HG02938 (cell line): ENCODE data around the gene CNFN.
A peak's percentile ranks its signal among the peaks of the same experiment; 100 is the strongest.

Experiments
- ATAC-seq: cut with Tn5 transposase; IDR thresholded peaks from one replicate; pipeline ENCODE4 v1.9.1; 2021; ENCODE audit warnings: mild to moderate bottlenecking, moderate library complexity; ENCODE audit not compliant: unreplicated experiment

CNFN gene

DNA sequence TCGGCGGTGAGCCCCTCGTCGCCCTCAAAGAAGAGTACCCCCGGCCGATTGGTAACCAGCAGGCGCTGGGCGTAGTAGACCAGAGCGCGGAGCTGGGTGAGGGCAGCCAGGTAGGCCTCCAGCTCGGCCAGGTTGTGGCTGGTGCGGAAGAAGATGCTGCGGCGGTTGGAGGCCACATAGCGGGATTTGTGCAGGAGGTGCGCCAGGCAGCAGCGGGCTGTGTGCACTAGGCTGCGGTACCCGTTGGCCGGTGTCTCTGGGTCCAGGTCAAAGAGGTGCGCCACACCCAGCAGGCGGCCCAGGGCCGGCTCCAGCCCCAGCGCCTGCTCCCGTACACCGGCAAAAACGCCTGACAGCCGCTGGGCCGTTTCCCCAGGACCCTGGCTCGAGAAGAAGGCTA, 20.3 kb upstream of the CNFN start:
- ATAC-seq = no peak

DNA sequence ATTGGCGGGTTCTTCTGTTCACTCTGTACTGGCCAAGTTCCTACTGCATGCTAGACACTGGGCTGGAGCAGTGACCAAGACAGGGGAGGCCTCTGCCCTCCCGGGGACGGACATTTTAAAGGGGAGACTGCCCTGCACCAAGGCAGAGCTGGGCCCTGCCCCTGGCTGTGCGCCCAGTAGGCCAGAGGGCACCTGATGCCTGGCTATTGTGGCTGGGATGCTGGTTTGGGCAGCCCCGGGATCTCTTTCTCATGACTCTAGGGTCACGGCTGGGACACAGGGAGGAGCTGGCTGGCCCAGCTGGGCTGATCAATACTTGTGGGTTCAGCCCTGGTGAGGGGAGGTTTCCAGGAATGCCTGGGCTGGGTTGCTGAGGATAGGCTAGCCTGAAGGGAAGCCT, 19.4 kb upstream of the CNFN start:
- no peak for ATAC-seq

DNA sequence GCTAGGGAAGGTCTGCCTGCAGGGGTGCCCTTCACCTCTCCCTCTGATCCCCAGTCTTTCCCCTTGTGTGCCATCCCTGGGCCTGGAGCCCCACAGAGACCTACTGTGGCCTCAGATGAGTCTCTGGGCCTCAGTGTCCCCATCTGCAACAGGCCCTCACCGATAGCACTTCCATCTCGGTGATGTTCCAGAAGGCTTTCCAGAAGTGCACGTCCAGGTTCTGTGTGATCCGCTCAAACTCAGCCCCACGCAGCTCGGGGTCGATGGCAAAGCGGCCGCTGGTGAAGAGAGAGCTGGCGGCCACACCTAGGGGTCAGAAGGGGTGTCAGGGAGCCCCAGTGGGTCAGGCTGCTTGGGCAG, 17.7 kb upstream of the CNFN start:
- no peak for ATAC-seq

GRCh38 chr19:42407085-42407815, 17.2 kb upstream of the CNFN start:
- no peak for ATAC-seq

DNA sequence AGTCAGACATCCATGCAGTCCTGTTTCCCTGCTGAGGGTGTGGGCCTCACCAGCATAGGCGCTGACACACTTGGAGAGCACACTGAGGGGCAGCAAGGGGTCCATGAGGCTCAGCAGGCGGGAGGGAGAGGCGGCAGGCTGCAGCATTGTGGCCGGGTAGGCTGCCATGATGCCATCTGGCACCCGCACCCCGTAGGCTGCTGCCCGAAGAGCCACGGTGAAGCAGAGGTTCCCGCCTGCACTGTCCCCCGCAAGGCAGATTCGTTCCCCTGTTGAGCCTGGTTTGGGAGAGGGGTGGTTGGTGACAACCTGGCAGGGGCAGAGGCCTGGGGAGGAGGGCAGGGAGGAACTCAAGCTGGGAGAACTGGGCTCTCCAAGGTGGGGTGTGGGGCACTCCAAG, 16.0 kb upstream of the CNFN start:
- ATAC-seq = no peak

- ATAC-seq = no peak
These were observed 13.5 kb upstream of the CNFN start for GRCh38 chr19:42403586-42403985.

DNA sequence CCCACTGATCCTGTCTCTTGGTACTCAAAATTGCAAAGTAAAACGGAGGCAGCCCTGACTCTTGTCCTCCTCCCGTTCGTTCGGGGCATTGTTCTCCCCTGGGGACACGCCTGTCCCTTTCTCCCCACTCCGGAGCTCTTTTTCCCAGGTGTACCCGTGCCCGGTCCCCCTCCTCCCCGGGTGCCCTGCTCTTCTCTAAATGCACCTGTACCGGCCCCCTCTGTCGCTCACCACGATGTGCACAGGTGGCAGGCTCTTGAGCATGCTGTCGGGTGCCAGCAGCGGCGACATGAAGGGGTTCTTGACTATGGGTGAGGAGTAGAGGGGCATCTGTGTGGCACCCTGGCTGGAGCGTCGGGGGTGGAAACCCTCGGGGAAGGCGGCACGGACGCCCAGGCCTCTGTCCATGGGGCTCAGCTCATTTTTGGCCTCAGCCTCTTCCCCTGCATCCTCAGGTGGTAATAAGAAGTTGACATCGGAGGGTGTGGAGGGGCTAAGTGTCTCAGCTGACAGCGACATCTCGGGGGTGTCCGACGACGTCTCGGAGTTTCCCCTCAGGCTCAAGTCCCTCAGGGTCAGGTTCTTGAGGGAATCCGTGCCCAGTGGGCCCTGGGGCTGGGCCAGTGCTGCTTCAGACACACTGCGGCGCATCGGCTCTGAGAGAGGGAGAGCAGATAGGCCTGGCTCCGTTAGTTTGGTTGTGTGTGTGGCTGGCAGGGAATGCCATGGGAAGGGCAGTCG, 12.4 kb upstream of the CNFN start:
- ATAC-seq = no peak

GRCh38 chr19:42401365-42402303, 11.5 kb upstream of the CNFN start:
- no peak for ATAC-seq

- no peak for ATAC-seq
These were observed 10.3 kb upstream of the CNFN start for GRCh38 chr19:42400404-42400803.

DNA sequence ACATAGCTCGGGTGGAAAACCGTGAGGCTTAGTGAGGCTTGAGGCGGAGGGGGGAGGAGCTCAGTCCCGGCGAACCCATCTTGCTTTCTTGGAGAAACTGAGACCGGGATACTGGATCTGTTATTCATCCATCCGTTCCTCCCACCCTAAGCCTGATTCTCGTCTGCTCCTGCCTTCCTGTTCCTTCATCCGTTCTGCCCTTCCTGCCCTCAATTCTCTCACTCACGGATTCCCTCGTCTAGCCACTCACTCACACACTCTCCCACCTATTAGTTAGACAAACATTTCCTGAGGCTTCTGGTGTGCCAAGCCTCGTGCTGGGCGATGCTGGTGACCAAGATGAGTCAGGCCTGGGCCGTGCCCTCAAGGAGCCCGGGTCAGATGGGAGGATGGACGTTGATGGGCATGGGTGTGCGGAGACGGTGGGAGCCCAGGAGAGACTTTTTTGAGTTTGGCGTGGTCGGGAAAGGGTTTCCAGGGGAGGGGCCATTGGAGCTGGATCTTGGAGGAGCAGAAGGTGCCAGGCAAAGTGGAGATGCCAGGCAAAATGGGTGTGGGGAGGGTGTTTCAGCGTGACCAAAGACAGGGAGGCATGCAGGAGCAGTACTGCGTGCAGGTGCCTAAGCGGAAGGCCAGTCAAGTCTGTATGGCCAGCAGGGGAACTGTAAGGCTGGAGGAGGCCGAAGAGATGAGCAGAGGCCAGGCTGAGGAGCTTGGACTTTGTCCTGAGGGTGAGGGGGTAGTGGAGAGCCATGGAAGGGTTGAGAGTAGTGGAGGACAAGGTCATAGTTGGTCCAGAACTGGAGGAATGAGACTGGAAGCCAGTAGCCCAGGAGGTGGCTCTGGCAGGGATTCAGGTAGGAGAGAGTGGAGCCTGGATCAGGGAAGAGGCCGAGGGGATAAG, 7.4 kb upstream of the CNFN start:
- no peak for ATAC-seq

DNA sequence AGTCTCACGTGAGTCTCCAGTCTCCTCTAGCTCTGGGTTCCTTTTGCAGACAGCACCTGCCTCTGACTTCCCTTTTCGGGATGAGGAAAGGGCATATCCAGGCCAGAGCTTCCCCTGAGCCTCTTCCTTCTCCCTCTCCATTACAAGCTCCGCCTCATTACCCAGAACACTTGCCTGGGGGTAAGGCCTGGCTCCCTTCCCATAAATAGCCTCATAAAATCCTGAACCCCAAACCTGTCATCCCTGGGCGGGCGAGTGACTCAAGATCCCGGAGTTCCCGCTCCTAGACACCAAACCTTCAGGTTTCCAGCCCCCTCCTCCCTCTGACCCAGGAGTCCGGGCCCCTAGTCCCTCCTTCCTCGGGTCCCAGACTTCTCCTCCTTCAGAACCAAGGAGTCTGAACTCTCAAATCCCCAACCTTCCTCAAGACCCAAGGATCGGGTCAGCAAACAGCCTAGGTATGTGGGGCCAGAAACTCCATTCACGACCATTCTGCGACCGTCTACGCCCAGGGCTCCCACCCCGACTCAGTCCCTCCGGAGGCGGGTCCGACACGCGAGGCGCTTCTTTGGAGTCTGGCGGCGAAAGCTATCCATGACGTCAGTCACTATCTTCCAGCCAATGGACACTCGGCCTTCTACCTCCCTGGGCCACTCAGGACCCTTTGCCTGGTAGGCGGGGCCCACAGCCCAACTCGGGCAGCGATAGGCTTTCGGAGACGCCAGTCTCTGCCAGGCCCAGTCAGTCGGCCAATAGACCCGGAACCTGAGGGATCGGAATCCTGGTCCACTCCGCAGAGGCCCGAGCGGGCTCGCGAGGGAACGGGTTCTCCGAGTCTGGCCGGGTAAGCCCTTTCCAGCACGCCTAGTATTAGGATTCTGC, 6.5 kb upstream of the CNFN start:
- ATAC-seq = peak; percentile 92

GRCh38 chr19:42394751-42395150, 4.7 kb upstream of the CNFN start:
- no peak for ATAC-seq

DNA sequence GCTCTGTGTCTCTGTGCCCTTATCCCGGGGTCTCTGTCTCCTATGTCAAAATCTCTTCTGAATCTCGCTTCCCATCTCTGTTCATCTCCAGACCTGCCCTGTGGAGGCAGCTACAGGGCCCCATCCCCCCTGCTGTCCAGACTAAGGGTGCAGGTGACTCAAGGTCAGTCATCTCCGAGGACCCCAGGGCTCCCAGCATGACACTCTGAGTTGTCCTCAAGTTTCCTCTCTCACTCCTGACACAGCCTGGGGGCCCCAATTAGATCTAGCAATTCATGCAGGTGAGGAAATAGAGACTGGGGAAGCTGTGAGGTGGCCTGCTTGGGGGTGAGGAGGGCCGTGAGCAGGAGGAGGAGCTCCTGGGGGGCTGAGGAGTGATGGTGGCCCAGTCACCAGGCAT, 2.1 kb upstream of the CNFN start:
- ATAC-seq = no peak

DNA sequence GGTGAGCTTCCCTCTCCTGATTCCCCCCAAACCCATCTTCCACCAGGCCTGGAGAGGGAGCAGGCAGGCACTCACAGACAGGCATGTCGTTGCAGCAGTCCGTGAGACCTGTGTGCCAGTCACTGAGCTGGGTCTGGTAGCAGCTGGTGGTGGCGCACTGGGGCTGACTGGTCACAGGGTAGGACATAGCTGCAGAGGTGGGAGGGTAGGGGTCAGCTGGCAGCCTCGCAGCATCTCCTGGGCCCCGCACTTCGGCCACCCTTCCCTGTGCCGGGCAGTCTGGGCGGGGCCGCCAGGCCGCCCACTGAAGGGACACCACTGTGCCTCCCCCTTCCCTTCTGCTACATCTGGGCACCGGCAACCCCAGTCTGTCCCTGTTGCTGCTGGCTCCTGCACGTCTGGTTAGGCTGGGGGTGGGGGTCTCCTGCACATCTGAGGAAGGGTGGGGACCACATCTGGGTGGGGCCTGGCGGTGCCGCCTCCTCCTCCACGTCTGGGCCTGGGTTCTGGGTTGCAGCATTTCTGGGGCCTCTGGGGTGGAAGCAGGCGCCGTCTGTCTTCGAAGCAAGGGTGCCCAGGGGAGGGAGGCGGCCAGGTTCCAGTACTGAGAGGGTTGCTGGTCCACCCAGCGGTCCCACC, 1.1 kb downstream of the CNFN start:
- no peak for ATAC-seq

DNA sequence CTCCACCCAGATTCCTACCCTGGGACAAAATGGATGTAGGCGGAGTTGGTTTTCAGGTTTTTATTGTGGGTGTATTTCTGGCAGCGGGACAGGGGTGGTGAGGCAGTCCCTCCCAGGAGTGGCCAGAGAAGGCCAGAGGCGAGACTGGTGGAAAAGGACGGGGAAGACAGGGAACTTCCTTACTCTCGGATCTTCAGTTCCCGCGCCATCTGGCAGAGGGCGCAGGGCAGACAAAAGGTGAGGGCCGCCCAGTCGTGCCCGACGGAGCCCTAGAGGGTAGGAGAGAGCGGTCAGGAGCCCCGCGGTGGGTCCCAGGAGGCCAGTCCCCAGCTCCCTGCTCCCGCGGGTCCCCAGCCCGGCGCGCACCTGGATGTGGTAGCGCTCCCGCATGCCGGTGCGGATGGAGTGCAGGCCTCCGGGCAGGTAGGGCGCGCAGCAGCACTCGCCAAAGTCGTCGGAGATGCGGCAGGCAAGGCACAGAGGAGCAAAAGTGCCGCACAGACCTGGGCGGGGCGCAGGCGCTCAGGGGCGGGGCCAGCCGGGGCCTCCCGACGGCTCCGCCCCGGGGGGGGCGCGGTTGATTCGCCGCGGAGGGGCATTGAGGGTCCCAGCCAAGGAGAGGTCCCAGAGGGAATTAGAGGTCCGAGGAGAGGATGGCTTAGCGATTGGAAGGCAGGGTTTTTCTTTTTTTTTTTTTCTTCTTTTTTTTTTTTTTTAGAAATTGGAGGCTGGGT, 3.0 kb downstream of the CNFN start:
- no peak for ATAC-seq

GRCh38 chr19:42380155-42380554, 9.9 kb downstream of the CNFN start:
- no peak for ATAC-seq

DNA sequence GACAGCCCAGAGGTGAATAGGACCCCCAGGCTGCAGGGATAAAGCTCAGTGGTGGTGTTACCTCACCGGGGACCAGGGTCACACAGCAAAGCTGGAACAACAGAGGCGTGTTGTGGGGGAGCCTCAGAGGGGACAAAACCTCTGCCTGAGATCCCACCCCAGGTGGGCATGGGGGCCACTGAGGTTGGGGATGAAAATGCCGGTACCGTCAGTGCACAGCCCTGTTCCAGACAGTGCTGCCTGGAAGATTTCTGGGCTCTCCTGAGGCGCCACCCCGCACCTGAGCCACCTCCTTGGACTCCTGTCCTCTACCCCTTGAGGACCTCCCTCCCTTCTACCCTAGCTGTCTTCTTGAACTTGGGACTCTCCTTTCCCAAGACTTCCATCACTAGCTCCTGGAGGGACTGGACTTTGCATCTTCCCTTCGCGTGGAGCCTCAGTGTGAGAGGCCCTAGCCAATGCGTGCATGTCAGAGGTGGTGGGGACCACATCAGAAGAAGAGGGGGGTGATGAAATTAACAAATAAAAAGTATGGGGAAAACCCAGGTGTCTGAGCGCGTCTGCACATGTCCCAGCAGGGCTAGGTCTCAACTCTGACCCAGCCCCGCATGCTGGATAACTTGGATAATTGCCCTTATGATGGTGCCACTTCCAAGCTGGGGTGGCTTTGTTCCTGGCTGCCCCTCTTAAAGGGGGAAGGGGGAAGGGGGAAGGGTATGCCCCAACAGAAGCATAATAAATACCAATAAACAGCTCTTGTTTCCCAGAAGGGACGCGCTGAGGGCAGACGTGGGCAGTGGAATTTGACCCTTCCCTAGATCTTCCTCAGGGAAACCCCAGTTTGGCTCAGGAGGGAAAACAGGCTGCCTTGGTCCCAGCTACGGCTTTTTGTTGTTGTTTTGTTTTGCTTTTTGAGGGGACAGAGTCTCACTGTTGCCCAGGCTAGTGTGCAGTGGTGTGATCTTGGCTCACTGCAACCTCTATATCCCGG, 11.6 kb downstream of the CNFN start:
- no peak for ATAC-seq
